H1 (cell line): Measurements from ENCODE around the gene USP53.
"Not testable (repeated sequence)": the region's sequence is repeated elsewhere in the genome, so short reads cannot be mapped to it uniquely, and the experiment has no call there.

ENCODE experiments used
- CBX8 ChIP-seq: fragments of 300-800, 300-1000 bp; sonication (generic); IDR thresholded peaks from 2 replicates; pipeline ENCODE4 v1.7.1; 2016; ENCODE audit warnings: low read depth, low read length, borderline replicate concordance
- EZH2 ChIP-seq: fragments of 200-600 bp; sonication (generic); IDR thresholded peaks from 2 replicates; pipeline ENCODE4 v1.7.1; 2012; ENCODE audit warnings: low read depth, mild to moderate bottlenecking, moderate library complexity, low read length, inconsistent platforms; ENCODE audit not compliant: severe bottlenecking
- JUND ChIP-seq: IDR thresholded peaks from 2 replicates; pipeline ENCODE4 v1.6.1; 2011; ENCODE audit warnings: mild to moderate bottlenecking, improper control_type of control experiment, low read length
- KDM1A ChIP-seq: fragments of 200-600, 300-600 bp; sonication (generic); IDR thresholded peaks from 2 replicates; pipeline ENCODE4 v1.7.1; 2016; ENCODE audit warnings: mild to moderate bottlenecking, low read length, borderline replicate concordance
- RAD21 ChIP-seq, 2 experiments: IDR thresholded peaks in 1 of 2; conservative IDR thresholded peaks in 1 of 2; 2 replicates each; pipeline ENCODE4 v1.6.1; 2011; ENCODE audit warnings: low read depth in 2 of 2, low read length in 2 of 2, improper control_type of control experiment in 1 of 2, inconsistent platforms in 1 of 2, mild to moderate bottlenecking in 1 of 2, moderate library complexity in 1 of 2
- TEAD4 ChIP-seq: IDR thresholded peaks from 2 replicates; pipeline ENCODE4 v1.6.1; 2012; ENCODE audit warnings: low read depth, low read length, inconsistent platforms, mixed read lengths
- TF ChIP-seq, protein P1 (sequence below), 3 experiments: IDR thresholded peaks; 1 replicate in 2 of 3; 2 replicates in 1 of 3; pipeline versions ENCODE4 v1.5.1 to v1.6.1; 2011; ENCODE audit warnings: low read length in 3 of 3, mild to moderate bottlenecking in 3 of 3, inconsistent platforms in 2 of 3, low read depth in 1 of 3, moderate library complexity in 1 of 3; ENCODE audit not compliant: insufficient read depth in 1 of 3; ENCODE audit errors: control extremely low read depth in 1 of 3

DNA sequence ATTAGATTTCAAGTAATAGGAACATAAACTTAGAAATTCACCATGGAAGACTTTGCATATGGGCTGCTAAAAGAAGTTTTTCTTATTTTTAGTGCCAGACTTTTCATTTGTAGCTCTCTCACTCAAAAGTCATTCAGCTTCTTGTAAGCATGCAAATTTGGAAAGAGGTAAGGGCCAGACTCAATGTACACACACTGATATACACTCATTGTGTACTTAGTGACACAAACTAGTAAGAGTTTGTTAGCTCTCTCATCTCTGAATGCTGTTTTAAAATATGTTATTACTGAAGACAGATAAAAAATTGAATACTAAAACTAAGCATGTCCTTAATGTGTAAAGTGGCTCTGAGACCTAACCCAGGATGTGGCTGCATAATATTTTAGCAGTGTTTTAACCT is 127.4 kb downstream of the USP53 start:
- TF ChIP-seq EZH2; TEAD4; CBX8; KDM1A; JUND; RAD21 (IDR thresholded peaks at IDR 0.05 in 1 of 2, conservative IDR thresholded peaks at IDR 0.05 in 1 of 2; ENCODE audit: low read depth in 2 of 2, low read length in 2 of 2): not testable (repeated sequence)
- TF ChIP-seq, protein P1, sequence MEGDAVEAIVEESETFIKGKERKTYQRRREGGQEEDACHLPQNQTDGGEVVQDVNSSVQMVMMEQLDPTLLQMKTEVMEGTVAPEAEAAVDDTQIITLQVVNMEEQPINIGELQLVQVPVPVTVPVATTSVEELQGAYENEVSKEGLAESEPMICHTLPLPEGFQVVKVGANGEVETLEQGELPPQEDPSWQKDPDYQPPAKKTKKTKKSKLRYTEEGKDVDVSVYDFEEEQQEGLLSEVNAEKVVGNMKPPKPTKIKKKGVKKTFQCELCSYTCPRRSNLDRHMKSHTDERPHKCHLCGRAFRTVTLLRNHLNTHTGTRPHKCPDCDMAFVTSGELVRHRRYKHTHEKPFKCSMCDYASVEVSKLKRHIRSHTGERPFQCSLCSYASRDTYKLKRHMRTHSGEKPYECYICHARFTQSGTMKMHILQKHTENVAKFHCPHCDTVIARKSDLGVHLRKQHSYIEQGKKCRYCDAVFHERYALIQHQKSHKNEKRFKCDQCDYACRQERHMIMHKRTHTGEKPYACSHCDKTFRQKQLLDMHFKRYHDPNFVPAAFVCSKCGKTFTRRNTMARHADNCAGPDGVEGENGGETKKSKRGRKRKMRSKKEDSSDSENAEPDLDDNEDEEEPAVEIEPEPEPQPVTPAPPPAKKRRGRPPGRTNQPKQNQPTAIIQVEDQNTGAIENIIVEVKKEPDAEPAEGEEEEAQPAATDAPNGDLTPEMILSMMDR (IDR thresholded peaks at IDR 0.05; ENCODE audit: control extremely low read depth in 1 of 3, insufficient read depth in 1 of 3, low read depth in 1 of 3, low read length in 3 of 3) = not testable (repeated sequence)
